Stomach (tissue), 9 donors: ENCODE measurements around the gene TUBB1. TPM values are rescaled to one million over a fixed set of nuclear protein-coding genes. Genes with fewer than 3 reads are reported as not detected.

Source experiments
- DNase-seq, 2 donors: peaks; one replicate each; pipeline versions ENCODE4 v3.0.0 to v3.0.0-alpha.2; 2013 to 2019
- H3K27ac ChIP-seq, 5 donors: fragments of 200-600 bp in 4 of 5; sonication (generic) in 4 of 5; one replicate each; pipeline ENCODE4 v1.5.1; 2013 to 2019; ENCODE audit warnings: mild to moderate bottlenecking in 1 of 5, moderate library complexity in 1 of 5
- H3K27me3 ChIP-seq, 3 donors: fragments of 200-600 bp; sonication (generic); one replicate each; pipeline ENCODE4 v1.5.1; 2017 to 2019; ENCODE audit warnings: mixed run types in 1 of 3
- H3K36me3 ChIP-seq, 4 donors: fragments of 200-600 bp; sonication (generic); 1 replicate in 3 of 4; 2 replicates in 1 of 4; pipeline ENCODE4 v1.5.1; 2016 to 2019
- H3K4me1 ChIP-seq, 4 donors: fragments of 200-600 bp; sonication (generic); one replicate each; pipeline ENCODE4 v1.5.1; 2016 to 2019
- H3K4me3 ChIP-seq, 4 donors: fragments of 200-600 bp; sonication (generic) in 3 of 4; one replicate each; pipeline ENCODE4 v1.5.1; 2016 to 2019; ENCODE audit warnings: mild to moderate bottlenecking in 1 of 4
- H3K9me3 ChIP-seq, 4 donors: fragments of 200-600 bp; sonication (generic); one replicate each; pipeline ENCODE4 v1.5.1; 2016 to 2019
- EP300 ChIP-seq: sonication (generic); formaldehyde crosslinking; IDR thresholded peaks from one replicate; pipeline ENCODE4 v1.6.1; 2017; ENCODE audit warnings: antibody characterized with exemption
- POLR2A ChIP-seq, 4 donors: fragments of 450-650 bp; IDR thresholded peaks; one replicate each; pipeline ENCODE4 v1.6.1; 2016; ENCODE audit warnings: antibody characterized with exemption in 4 of 4, control low read depth in 2 of 4, mild to moderate bottlenecking in 1 of 4, moderate library complexity in 1 of 4
- POLR2AphosphoS5 ChIP-seq, 3 donors: sonication (generic); formaldehyde crosslinking; IDR thresholded peaks; one replicate each; pipeline ENCODE4 v1.6.1; 2016; ENCODE audit warnings: antibody characterized with exemption in 3 of 3
- WGBS, 5 donors: extraction: QIAGEN DNeasy Blood & Tissue Kit in 3 of 5; methylation state at CpG; one replicate each; pipeline versions ENCODE4 v1.1.5 to v1.1.7; 2013 to 2018; 5-methylcytosine and 5-hydroxymethylcytosine counted together
- intact Hi-C: fragments of 100-400 bp; cut with DNase I; formaldehyde crosslinking; loops from one replicate; pipeline ENCODE4 v1.15.1; 2023; ENCODE audit warnings: low total_unique reads
- polyA plus RNA-seq, 3 donors: library from polyadenylated mRNA; stranded (reverse); fragments of 200-250 nt; gene quantifications; one replicate each; pipeline ENCODE4 v1.2.3, GENCODE V29; 2013
- total RNA-seq, 5 donors: library from RNA; depleted of rRNA; stranded (reverse); fragments of >200 nt; gene quantifications; one replicate each; pipeline versions ENCODE4 v1.1.0 to v1.2.3, GENCODE V29; 2014 to 2016
- TF ChIP-seq, protein P1 (sequence below), 7 experiments: fragments of 450-650 bp in 4 of 7; fragments of 200-600 bp in 3 of 7; sonication (generic) in 3 of 7; IDR thresholded peaks; one replicate each; pipeline ENCODE4 v1.5.1; 2016 to 2019; ENCODE audit warnings: antibody characterized with exemption in 7 of 7, control low read depth in 2 of 7, mild to moderate bottlenecking in 1 of 7
- donor health status: healthy with polysubstance abuse.
- donor health status: Bipolar disorder and iron deficiency.
- donor health status: healthy.

The TUBB1 gene
- total and polyA plus RNA-seq, 8 donors = 0.03 to 0.55 (median 0.12) TPM; not detected in 5

DNA sequence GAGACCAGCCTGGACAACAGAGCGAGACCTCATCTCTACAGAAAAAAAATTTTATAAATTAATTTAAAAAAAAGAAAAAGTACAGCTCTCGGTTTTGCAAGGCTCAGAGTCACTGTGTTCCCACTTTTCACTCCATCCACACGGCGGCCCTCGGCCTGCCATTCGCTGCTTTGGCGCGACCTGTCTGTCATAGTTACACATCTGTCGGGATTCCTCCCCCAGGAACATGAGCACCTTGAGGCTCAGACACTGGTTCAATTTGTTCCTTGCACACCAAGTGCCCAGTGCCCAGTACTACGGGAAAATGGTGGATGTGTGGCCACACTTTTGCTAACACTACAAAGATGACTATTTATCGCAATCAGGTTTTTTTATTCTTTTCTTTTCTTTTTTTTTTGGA is 20.6 kb upstream of the TUBB1 start:
- H3K9me3 ChIP-seq = no peaks in the 10 kb centered on the region
- intact Hi-C loops = no loop called here
- no peaks in the 10 kb centered on the region for H3K27me3 ChIP-seq
- TF ChIP-seq, protein P1, sequence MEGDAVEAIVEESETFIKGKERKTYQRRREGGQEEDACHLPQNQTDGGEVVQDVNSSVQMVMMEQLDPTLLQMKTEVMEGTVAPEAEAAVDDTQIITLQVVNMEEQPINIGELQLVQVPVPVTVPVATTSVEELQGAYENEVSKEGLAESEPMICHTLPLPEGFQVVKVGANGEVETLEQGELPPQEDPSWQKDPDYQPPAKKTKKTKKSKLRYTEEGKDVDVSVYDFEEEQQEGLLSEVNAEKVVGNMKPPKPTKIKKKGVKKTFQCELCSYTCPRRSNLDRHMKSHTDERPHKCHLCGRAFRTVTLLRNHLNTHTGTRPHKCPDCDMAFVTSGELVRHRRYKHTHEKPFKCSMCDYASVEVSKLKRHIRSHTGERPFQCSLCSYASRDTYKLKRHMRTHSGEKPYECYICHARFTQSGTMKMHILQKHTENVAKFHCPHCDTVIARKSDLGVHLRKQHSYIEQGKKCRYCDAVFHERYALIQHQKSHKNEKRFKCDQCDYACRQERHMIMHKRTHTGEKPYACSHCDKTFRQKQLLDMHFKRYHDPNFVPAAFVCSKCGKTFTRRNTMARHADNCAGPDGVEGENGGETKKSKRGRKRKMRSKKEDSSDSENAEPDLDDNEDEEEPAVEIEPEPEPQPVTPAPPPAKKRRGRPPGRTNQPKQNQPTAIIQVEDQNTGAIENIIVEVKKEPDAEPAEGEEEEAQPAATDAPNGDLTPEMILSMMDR (IDR thresholded peaks at IDR 0.05) = no peak
- TF ChIP-seq POLR2AphosphoS5 (IDR thresholded peaks at IDR 0.05) = no peak
- H3K4me1 ChIP-seq = peaks cover 0 to 28% (median 13%) of the 10 kb centered on the region in 4 donors
- no peak overlapping the region for H3K27ac ChIP-seq
- no peak for DNase-seq
- peaks cover 53 to 100% (median 95%) of the 10 kb centered on the region in 4 donors for H3K36me3 ChIP-seq
- no peak overlapping the region for H3K4me3 ChIP-seq
- 87 to 95% (median 93%) methylated on average over 11 of the region's 11 CpGs for WGBS, 5 donors

DNA sequence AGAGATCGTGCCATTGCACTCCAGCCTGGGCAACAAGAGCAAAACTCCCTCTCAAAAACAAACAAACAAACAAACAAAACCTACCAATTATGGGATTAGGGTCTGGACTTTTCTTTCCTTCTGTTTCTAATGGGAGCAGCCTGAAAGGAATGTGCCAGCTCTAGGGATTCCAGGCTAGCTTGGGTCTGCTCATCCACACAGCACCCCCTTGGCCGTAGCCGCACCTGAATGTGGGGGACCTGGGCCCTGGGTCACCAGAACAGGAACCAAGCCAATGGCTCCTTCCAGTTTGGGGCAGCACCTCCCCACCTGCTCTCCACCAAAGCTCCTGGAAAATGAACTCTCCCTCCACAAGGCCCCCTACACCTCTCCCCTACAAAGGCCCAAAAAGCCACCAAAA is 18.9 kb upstream of the TUBB1 start:
- Histone ChIP-seq H3K36me3 (peaks cover 40 to 86% (median 84%) of the 10 kb centered on the region in 4 donors), H3K27ac (no peak overlapping the region), H3K4me3 (no peak overlapping the region), H3K27me3 (no peaks in the 10 kb centered on the region), H3K4me1 (peaks cover 9 to 39% (median 30%) of the 10 kb centered on the region in 4 donors), H3K9me3 (no peaks in the 10 kb centered on the region)
- 66 to 82% (median 68%) methylated on average over 3 of the region's 3 CpGs for WGBS, 5 donors
- no peak for DNase-seq
- intact Hi-C loops = no loop called here
- TF ChIP-seq EP300 (no peak), POLR2AphosphoS5 (IDR thresholded peaks at IDR 0.05) (no peak), POLR2A (IDR thresholded peaks at IDR 0.05) (no peak)
- TF ChIP-seq, protein P1 (IDR thresholded peaks at IDR 0.05) = no peak

DNA sequence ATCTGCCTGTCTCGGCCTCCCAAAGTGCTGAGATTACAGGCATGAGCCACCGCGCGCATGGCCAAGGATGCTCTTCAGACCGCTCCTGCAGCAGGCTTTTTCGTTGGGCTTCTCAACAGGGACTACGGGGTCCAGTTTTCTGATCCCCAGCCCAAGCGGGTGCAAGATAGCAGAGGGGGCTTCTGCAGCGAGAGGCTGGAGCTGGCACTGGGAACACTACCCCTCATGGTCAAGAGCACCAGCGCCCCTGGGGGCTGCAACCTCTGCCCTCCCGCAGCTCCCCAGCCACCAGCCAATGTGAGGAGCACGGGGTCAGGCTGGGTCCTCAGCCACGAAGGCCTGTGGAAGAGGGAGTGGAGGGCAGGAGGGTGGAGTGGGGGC is 18.2 kb upstream of the TUBB1 start:
- Histone ChIP-seq H3K9me3 (no peaks in the 10 kb centered on the region), H3K27me3 (no peaks in the 10 kb centered on the region), H3K36me3 (peaks cover 34 to 79% (median 77%) of the 10 kb centered on the region in 4 donors), H3K4me1 (peaks cover 16 to 39% (median 33%) of the 10 kb centered on the region in 4 donors), H3K4me3 (no peak overlapping the region), H3K27ac (no peak overlapping the region)
- intact Hi-C loops = no loop called here
- TF ChIP-seq EP300 = no peak
- TF ChIP-seq POLR2A (IDR thresholded peaks at IDR 0.05) = no peak
- no peak for TF ChIP-seq POLR2AphosphoS5 (IDR thresholded peaks at IDR 0.05)
- TF ChIP-seq, protein P1 (IDR thresholded peaks at IDR 0.05) = no peak
- DNase-seq = no peak
- 74 to 94% (median 89%) methylated on average over 5 to 13 of the region's 13 CpGs for WGBS, 5 donors

DNA sequence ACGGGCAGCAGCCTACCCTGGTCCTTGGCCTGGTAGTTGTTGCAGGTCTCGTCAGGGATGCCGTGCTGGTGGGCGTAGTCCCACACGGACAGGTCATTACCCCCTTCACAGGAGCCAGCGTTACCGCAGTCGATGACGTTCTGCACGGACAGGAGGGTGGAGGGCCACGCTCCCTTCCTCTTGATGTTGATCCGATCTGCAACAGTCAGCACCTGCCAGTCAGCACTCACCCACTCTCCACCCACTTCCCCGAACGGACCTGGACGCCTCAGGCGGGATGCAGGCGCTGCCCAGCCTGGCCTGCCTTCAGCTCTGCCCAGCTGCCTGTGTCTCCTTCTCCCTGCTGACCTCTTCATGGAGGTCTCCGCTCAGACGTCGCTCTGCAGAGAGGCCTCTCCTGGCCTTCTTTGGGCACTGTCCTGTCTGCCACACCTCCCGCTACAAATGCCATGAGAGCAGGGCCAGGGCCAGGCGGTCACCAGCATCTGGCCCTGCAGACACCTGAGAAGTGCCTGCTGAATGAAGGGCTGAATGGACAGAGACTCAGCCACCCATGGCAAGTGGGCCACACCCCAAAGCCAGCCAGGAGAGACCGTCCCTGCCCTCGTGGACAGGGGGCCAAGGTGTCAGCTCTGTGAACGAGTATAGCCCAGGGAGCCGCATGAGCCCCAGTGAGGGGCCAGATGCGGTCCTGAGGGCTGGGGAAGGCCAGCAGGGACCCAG is 17.6 kb upstream of the TUBB1 start:
- TF ChIP-seq, protein P1 (IDR thresholded peaks at IDR 0.05) = no peak
- TF ChIP-seq POLR2AphosphoS5 (IDR thresholded peaks at IDR 0.05) = no peak
- TF ChIP-seq POLR2A (IDR thresholded peaks at IDR 0.05) = no peak
- no peak for TF ChIP-seq EP300

More for the DNA sequence above, 17.6 kb upstream of the TUBB1 start:
- no peak for DNase-seq
- no peaks in the 10 kb centered on the region for H3K9me3 ChIP-seq
- WGBS, 5 donors = 86 to 94% (median 92%) methylated on average over 21 to 27 of the region's 27 CpGs
- H3K27ac ChIP-seq = no peak overlapping the region
- H3K27me3 ChIP-seq = no peaks in the 10 kb centered on the region
- peaks cover 29 to 74% (median 71%) of the 10 kb centered on the region in 4 donors for H3K36me3 ChIP-seq
- intact Hi-C loops = no loop called here
- no peak overlapping the region for H3K4me3 ChIP-seq
- H3K4me1 ChIP-seq = peaks cover 20 to 44% (median 35%) of the 10 kb centered on the region in 4 donors
